HG03469 (cell line): ENCODE results near the gene ZSWIM6.

Experiments
- ATAC-seq: cut with Tn5 transposase; IDR thresholded peaks from one replicate; pipeline ENCODE4 v1.9.1; 2021; ENCODE audit warnings: mild to moderate bottlenecking, moderate library complexity, moderate number of reproducible peaks; ENCODE audit not compliant: unreplicated experiment

ZSWIM6 gene

GRCh38 chr5:61438298-61438970 is 106.4 kb downstream of the ZSWIM6 start:
- no peak for ATAC-seq

GRCh38 chr5:61440086-61440485 is 108.0 kb downstream of the ZSWIM6 start:
- ATAC-seq: no peak

DNA sequence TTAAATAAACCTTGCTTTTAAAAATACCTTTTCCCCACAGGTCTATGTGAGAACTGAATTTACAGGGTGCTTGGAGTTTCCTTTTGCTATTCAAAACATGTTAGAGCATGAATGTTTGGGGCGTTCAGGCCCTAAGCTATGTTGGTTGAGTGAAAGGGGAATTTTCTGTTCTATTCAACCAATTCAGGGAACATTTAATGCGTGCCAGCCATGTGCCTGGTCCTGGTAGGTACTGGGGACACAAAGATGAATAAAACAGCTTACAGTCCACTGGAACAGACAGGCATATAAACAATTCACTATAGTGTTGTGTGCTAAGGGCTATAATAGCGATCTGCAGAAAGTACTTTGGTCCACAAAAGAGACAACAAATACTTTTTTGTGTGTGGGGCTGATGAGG is 108.5 kb downstream of the ZSWIM6 start:
- no peak for ATAC-seq

- no peak for ATAC-seq
Measured at GRCh38 chr5:61441742-61442141, 109.7 kb downstream of the ZSWIM6 start.

DNA sequence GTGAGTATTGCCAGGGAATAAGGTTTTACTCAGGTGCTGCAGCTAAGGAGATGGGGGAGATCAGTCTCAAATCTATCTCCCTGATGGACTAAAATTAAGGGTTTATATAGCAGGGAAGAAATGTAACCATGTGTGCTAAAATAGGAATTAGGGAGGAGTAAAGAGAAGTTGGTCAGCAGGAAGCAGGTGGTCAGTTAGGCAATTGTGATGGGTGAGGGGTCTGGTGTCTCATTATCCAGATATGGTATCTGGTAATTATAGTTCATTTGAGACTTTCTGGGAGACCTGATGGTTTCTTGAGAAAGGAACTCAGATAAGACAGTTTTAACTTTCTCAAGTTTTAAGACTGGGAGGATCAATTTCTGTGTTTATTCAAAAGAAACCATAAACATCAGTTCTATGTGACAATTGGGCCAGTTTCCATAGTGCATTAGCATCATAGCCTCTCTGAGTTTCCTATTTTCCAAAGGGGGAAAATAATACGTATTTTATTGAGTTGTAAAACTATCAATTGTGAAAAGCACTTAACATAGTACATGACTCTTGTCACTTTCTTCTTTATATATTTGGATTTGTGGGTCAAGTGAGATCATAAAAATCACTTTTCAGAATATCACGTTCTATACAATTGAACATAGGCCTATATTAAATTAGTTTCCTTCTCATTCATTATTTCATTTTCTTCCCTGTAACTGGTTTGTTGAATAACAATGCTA is 115.9 kb downstream of the ZSWIM6 start:
- no peak for ATAC-seq

DNA sequence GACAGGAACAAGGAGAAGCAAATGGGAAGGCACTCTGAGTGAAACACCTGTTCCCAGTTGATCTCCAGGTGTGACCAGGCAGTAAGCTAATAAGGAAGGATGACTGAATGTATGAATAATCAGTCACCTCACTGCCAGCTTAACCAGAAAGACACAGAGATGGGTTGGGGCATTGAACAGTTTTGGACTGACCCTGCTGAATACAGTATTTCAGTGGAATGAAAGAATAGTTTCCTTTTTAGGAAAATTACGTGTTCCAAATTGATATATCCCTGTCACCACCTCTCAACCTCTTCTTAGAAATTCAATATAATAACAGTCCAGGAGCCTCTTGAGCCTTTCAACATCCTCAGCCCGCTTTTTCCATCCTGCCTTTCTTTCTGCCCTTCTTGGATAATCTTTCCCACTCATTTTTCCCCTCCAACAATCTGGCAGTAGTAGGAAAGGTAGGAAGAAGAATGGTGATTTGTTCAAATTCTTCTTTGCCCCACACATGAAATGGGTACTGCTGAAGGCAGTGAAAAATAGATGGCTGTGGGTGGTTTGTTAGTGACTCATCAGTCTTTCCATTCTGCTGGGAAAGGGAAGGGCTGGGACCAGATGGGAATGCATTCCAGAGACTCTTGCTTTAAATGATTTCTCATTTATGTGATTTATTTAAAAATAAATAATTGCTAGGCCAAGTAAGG is 117.9 kb downstream of the ZSWIM6 start:
- ATAC-seq: no peak

- no peak for ATAC-seq
Measured at GRCh38 chr5:61450493-61451279, 118.6 kb downstream of the ZSWIM6 start.

DNA sequence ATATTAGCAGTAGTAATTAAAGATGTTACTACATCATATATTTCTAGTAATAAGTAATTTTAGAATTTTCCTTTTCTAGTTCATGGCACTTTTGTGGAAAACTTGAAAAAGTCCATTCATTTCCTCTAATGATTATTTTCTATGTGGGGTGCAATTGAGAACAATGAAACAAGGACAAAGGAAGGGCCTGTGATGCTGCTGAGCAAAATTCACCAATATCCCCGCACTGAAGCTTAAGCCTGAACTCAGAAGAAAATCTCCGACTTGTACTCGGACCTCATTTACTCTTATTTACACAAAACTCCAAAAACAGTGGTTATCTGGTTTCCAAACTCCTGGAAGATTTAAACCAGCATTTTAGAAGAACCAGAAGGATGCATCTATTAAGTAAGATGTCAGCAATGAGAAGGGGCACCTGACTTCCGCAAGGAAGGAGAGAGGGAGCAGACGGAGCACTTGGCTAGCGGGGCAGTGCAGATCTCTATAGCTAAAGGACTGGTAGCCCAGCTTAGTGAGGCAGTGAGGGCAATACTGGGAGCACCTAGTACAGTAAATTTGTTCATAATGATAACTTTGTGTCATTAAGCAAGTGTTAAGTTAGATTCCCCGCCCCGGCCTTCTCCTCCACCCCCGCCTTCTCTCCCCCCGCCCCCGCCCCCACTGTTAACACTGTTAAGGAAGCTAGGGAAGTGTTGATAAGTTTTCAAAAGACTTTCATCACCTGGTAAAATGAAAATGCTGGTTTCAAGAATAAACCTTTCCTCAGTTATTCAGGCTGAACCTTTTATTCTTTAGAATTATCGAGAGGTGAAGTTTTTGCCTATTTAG is 123.3 kb downstream of the ZSWIM6 start:
- ATAC-seq: no peak

DNA sequence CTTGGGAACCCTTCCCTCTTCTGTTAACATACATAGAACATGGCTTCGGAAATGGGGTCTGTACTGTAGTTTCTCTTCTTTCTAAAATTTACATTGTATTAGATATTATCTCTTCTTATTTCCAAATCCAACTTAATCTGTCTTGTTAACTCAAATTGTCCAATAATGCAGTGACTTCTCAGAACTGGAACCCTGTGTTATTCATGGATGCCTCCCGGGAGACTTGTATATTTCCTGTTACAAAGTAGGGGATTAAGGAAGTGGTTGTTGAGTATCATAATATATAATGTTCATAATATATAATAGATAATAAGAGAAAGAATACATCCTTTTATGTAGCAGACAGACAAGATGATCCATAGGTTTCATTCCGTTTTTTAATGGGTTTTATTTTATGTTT is 128.4 kb downstream of the ZSWIM6 start:
- no peak for ATAC-seq

DNA sequence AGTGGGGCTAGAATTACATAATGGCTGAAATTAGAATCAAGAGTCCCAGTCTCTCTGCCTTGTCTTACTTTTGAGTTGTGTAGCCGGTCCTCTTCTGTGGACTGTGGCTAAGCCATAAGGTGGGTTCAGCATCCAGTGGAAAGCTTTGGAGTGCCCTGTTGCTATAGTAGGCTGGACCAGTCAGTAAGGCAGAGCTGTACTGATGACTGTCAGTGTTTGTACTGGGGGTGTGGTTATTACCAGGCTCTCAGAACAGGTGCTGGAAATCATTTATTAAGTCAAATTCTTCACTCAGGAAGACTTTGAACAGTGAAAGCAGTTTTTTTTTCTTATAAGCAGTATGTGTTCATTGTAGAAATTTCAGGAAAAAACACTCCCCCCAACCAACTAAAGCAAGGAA is 129.4 kb downstream of the ZSWIM6 start:
- ATAC-seq: no peak

DNA sequence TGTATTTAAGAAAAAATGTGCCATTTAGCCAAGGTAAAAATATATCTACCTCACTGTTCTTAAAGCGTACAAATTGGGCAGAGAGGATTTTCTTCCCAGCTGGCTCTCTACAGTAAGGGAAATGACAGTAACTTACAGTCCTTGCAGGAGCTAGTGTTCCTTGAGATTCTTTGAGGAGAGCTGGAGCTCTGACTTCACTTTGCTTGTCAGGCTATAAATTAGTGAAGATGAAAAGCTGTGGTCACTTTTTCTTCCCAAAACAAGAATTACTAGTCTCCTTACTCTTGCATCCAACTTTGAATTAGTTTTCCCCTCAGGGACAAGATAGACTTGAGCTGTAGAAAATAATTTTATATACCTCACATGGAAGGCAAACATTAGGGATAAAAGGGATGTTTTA is 129.9 kb downstream of the ZSWIM6 start:
- no peak for ATAC-seq

GRCh38 chr5:61463596-61463995 is 131.5 kb downstream of the ZSWIM6 start:
- ATAC-seq: no peak

GRCh38 chr5:61464512-61464911 is 132.5 kb downstream of the ZSWIM6 start:
- no peak for ATAC-seq

- no peak for ATAC-seq
Measured at GRCh38 chr5:61465066-61465465, 133.0 kb downstream of the ZSWIM6 start.

GRCh38 chr5:61465496-61465895 is 133.4 kb downstream of the ZSWIM6 start:
- no peak for ATAC-seq

GRCh38 chr5:61466017-61466416 is 134.0 kb downstream of the ZSWIM6 start:
- no peak for ATAC-seq

DNA sequence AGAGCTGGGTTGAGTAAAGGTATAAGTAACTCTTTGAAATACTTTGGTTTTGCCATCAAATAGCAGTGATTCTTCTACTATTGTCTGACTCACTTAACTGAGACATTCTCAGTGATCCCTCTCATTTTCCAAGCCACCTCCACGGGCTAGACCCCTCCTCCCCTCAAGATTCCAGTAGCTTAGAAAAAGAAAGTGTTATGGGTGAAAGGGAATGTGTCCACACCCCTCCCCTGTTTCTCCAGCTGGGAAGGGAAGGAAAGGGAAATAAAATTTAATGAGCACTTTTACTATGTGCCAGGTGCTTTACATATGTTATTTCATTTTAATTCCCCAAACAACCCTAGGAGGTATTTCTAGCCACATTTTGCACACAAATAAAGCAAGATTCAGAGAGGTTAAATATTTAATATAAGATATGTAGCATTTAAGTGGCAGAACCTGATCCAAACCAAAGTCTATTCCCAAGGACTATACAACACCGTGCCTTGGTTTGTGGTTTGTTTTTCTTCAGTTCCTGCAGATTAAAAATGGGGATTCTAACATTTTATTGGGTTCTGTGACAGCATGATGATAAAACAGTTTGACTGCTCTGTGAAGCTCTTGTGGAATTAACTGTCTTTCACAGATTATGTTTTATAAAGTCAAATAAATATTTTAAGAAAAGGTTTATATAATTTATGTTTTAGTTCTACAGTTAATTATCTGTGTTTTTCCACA is 135.9 kb downstream of the ZSWIM6 start:
- no peak for ATAC-seq

- no peak for ATAC-seq
Measured at GRCh38 chr5:61468483-61468865, 136.4 kb downstream of the ZSWIM6 start.

DNA sequence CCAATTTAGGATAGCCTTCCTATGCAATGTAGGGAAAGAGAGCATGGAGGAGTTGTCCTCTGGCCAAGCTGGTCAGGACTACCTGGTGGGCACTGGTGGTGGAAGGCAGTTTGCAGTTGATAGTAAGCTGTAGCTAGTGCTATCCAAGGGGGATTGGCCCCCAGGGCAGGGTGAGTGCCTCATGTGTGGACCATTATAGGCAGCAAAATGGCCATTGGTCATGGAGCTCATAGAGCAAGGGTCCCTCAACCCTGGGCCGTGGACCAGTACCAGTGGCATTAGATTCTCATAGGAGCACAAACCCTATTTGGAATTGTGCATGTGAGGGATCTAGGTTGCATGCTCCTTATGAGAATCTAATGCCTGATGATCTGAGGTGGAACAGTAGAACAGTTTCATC is 139.3 kb downstream of the ZSWIM6 start:
- ATAC-seq: no peak
